GM20000 (cell line): ENCODE measurements around the gene DLX4.

Experiments used
- DNase-seq: peaks from one replicate; pipeline ENCODE4 v3.0.0; 2012; ENCODE audit warnings: low spot score
- TF ChIP-seq, protein P1 (sequence below): IDR thresholded peaks from 2 replicates; pipeline ENCODE4 v1.5.1; 2012; ENCODE audit warnings: mild to moderate bottlenecking, control low read depth; ENCODE audit errors: extremely low read depth, missing control alignments

DLX4 gene

DNA sequence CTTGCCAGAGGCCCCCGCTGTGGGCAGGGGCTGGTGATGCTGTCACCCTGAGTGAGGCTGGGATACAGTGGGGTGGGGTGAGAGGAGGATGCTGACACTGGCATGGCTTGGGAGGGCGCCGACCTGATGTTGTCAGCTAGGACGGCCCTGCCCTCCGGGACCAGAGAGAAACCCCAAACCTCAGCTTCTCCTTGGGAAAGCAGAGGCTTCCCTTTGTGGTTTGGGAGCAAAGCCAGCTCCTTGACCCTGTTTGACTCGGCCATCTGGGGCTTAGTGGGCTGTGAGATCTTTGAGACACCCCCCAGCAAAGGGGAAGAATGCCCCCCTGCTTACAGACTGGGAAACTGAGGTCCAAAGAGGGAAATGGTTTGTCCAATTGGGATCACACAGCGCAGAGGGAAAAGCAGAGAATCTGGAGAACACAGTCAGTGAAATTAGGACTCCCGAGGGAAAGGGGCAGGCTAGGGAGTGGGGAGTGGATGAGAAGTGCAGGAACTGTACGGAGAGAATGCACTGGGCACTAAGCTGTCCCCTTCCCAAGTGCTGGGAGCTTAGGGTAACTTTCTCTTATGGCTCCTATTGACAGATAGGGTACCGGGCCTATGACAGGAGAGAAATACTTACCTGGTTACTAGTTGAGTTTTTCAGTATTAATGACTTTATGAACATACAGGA, 40.7 kb upstream of the DLX4 start:
- TF ChIP-seq, protein P1, sequence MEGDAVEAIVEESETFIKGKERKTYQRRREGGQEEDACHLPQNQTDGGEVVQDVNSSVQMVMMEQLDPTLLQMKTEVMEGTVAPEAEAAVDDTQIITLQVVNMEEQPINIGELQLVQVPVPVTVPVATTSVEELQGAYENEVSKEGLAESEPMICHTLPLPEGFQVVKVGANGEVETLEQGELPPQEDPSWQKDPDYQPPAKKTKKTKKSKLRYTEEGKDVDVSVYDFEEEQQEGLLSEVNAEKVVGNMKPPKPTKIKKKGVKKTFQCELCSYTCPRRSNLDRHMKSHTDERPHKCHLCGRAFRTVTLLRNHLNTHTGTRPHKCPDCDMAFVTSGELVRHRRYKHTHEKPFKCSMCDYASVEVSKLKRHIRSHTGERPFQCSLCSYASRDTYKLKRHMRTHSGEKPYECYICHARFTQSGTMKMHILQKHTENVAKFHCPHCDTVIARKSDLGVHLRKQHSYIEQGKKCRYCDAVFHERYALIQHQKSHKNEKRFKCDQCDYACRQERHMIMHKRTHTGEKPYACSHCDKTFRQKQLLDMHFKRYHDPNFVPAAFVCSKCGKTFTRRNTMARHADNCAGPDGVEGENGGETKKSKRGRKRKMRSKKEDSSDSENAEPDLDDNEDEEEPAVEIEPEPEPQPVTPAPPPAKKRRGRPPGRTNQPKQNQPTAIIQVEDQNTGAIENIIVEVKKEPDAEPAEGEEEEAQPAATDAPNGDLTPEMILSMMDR = no peak
- no peak for DNase-seq

DNA sequence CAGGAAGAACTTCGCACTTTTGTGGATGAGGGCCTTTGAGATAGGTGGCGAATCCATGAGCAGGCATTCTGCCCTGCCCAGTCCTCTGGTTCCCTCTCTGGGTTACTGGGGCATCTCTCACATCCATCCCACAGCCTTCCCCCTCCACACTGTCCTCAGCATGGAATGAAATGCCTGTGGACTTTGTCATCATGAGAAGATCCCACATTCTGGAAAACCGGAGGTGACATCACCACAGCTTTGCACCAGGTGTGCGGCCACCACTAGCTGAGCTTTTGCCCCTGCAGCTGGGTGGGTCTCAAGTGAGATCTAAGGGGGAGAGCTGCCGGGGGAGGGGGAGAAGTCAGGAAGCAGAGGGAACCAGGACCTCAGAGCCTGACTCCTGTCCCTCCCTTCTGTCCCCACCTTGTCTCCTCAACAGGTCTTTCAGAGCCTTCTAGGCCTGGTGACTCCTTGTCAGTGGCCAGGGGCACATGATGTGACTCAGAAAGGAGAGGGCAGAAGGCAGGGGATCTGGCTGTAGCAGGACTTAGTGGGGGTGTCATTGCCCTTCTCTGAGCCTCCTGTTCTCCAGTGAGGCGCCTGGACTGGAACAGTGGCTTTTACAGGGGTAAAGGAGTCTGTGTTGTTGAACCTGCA, 40.0 kb upstream of the DLX4 start:
- DNase-seq = no peak
- TF ChIP-seq, protein P1 = no peak

DNA sequence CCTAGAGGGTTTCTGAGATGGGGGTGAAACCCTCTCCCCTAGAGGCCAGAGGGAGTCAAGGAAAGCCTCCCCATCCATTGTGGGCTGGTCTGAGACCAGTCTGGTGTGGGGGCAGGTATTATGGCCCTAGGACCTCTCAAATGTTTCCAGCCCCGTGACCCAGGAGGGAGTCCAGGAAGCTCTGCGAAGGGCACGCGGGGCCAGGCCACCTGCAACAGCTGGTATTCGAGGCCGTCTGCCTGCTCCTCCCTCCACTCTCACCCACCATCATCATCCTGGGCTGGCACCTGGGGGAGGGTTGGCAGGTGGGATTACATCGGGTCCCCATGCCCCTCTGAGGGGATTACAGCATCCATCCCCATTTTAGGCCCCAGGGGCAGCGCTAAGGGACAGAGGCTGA, 38.1 kb upstream of the DLX4 start:
- TF ChIP-seq, protein P1 = no peak
- DNase-seq = no peak

DNA sequence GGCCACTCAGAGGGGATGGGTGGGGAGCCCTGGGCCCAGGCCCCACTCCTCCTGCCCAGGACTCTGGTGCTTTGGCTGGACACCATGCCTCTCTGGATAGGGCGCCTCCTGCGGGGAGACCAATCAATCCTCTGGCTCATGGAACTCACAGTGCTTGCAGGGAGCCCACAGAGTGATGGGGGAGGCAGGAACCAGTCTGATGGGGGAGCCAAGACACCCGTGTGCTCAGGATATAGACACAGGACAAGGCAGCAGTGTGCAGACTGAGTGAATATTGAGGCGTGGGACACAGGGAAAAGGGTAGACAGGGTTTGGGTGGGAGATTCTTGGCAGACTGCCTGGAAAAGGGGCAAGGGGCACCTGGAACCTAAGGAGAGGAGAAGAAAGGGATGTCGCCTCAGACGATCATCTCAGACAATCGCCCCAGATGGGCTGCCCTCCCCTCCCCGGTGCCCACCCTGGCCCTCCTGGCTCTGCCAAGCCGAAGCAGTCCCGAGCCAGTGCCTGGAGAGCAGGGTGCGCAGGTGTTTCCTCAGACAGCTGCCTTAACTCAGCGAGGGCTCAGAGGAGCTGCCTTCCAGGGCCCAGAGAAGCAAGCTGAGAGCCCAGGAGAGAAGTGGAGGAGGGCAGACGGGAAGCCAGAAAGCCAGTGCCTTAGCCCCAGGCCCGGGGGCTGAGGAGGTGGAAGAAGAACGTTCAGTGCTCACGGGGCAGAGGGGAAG, 37.4 kb upstream of the DLX4 start:
- no peak for DNase-seq
- TF ChIP-seq, protein P1 = no peak

DNA sequence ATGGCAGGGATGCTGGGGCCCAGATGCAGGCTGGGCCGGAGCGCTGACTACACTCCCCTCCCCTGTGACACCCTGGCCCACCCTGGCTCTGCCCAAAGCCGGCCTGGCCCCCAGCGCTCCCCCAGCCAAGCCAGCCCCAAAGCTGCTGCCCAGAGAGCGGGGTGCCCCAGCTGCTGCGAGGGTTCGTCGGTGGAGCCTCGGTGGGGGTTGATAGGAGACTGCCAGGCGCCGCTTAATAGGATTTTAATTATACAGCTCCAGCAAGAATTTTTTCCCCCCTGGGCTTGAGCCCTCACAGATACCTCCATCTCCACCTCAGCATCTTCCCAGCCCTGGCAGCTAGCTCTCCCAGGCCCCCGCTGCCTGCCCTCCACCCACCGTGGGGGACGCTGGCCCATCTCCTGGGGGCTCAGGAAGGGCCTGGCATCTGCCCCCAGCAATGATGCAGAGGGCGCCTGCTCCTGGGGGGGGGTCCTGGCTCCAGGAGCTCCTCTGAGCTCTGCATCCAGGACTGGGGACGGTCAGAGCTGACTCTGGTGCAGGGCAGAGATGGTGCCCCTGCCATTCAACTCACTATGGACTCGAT, 36.8 kb upstream of the DLX4 start:
- no peak for DNase-seq
- TF ChIP-seq, protein P1 = no peak

DNA sequence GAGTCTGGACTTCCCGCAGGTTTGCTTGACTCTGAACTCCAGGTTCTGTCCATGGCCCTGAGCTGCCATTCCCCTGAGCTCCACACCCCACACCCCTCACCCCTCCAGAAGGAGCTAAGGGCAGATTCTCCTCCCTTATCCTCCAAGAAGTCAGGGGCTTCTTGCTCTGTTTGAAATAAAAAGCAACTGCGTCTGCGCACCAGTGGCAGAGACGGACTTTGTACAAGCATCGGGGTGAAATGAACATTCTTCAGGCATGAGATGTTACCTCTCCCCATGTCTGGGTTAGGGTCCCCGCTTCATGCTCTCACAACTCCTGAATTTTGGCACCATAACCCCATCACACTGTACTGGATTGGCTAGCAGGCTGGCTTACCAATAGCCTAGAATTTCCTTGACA, 36.1 kb upstream of the DLX4 start:
- no peak for DNase-seq
- TF ChIP-seq, protein P1 = no peak

DNA sequence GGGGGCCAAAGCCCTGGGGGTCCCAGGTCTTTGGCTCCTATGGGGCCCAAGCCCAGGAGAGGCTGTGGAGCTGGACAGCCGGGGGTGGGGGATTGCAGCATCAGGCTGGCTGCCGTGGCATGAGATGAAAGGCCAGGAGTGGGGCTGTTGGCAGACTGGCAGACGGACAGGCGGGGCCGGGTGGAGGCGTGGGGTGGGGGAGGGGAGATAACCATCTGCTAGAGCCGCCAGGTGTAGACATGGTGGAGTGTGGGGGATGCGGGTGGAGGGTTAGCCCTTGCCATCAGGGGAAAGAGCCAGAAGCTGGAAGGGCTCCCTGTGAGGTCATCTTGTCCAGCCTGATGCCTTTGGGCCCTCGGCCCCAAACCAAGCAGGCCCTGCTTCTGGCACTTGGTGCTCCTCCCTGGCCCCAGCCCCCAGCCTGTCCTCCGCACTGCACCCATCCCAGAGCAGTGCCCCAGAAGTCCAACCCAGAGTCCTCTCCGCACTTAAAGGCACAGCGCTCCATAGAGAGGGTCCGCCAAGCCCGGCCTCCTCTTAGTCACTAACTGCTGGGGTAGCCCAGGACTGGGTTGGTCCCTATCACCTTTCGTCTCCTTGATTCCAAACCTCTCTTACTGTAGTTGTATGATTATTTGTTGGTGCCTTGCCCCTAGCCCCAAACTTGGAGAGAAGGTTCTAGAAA, 33.3 kb upstream of the DLX4 start:
- no peak for DNase-seq
- TF ChIP-seq, protein P1 = no peak
